HT-29 (cell line): ENCODE data around the gene RBM48. TPM values are rescaled to one million over a fixed set of nuclear protein-coding genes. Genes with fewer than 3 reads are reported as not detected.
"Not testable (repeated sequence)": the region's sequence is repeated elsewhere in the genome, so short reads cannot be mapped to it uniquely, and the experiment has no call there.

ENCODE experiments used
- DNase-seq: peaks from one replicate; pipeline ENCODE4 v3.0.0-alpha.2; 2015; ENCODE audit warnings: low spot score
- total RNA-seq: library from RNA; depleted of rRNA; stranded (reverse); fragments of >200 nt; shearing (Covaris generic); gene quantifications from 2 replicates; pipeline ENCODE4 v1.2.3, GENCODE V29; 2014; rRNA removed

Gene RBM48
- total RNA-seq, 1 experiment from 2014 or later = 7.3 TPM

DNA sequence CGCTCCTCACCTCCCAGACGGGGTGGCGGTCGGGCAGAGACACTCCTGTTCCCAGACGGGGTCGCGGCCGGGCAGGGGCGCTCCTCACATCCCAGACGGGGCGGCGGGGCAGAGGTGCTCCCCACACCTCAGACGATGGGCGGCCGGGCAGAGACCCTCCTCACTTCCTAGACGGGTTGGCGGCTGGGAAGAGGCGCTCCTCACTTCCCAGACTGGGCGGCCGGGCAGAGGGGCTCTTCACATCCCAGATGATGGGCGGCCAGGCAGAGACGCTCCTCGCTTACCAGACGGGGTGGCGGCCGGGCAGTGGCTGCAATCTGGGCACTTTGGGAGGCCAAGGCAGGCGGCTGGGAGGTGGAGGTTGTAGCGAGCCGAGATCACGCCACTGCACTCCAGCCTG is 16.5 kb downstream of the RBM48 start:
- DNase-seq = not testable (repeated sequence)

DNA sequence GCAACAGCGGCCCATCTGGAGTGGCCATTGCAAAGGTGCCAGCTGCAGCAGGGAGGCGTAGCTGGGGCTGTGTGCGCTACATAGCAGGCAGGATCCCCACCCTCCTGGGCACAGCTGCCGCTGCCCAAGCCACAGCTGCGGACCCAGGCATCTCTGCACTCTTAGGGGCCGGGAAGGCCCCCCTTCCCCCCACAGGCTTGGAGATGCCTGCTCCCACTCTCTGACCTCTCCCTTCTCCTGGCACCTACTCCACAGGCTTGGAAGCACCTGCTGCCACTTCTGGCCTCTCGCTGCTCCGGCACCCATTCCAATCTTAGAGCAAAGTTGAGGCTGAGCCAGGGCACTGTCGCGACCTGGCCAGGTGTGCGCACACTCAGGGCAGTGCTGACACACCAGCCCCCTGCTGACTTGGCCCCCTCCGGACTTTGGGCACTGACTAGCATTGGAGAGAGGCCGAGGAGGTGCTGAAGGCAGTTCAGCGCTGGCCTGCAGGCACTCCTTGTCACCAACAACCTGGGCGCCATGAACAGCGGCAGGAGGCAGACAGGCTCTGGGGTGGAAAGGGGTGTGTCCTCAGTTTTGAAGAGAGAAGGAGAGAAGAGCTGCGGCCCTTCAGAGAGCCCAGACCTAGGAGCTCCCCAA is 18.4 kb downstream of the RBM48 start:
- no peak for DNase-seq

GRCh38 chr7:92547579-92547978 is 19.0 kb downstream of the RBM48 start:
- DNase-seq = no peak

DNA sequence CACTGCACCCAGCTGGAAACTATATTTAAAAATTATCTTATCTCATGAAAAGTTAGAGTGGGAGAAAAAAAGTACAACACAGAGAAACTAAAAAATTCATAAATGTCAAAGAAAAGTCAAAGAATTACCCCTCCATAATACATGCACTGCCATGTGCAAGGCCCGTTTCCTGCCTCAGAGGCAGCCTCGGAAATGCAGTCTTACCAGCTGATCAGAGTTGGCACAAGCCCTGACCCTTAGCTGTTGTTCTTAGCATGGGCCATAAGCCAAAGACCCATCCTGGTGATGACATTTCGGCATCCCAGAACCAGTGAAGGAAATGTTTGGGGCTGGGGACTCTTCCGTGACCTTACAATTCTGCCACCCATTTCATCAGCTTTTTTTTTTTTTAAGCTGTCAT is 21.6 kb downstream of the RBM48 start:
- no peak for DNase-seq

GRCh38 chr7:92557249-92557648 is 28.7 kb downstream of the RBM48 start:
- no peak for DNase-seq

GRCh38 chr7:92557808-92558362 is 29.3 kb downstream of the RBM48 start:
- DNase-seq = no peak

DNA sequence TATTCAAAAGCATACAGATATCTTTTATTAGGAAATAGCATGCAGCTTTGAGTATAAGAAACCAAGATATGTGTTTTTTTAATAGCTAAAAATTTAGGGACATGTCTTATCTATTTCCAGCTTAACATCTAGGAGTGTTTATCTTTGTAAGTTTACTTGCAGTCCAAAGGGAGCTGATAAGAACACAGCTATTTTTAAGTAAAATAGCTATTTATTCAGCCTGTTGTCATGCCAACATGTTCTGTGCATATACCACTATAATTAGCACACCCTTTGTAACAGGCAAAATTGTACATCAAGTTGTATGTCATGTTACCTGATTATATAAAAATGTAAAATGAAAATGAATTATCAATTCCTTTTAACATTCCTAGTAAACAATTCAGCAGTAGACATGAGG is 32.0 kb downstream of the RBM48 start:
- DNase-seq = no peak

DNA sequence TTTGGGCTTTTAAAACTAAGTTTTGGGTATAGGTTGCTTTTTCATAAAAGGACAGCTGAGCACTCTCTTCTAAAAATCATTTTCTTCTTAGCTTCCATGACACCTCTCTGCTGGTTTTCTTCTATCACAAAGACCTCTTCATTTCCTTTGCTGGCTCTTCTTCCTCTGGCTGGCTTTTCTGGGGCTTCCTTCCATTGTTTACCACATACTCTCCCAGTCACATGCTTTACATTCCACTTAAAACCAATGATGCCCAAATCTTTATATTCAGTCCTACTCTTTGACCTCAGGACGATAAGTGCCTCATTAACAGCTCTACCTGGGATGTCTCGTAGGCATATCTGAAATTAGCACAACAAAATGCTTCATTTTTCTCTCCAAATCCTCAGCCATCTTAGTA is 34.8 kb downstream of the RBM48 start:
- no peak for DNase-seq

DNA sequence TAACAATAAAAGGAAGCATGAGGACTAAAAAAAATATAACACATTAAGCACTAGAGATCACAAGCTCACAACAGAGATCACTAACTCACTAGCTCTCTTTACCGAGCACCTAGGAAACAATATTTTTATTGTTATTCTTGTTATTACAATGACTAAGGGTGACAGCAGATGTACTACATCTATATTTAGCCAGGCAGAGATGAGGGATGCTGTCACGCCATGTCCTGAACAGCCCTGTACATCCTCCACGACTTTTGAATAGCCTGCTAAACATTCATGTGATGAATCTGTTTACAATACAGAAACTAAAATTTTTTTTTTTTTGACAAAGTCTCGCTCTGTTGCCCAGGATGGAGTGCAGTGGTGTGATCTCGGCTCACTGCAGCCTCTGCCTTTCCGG is 38.9 kb downstream of the RBM48 start:
- DNase-seq = no peak

- DNase-seq = no peak
Measured at GRCh38 chr7:92569137-92569536, 40.5 kb downstream of the RBM48 start.

DNA sequence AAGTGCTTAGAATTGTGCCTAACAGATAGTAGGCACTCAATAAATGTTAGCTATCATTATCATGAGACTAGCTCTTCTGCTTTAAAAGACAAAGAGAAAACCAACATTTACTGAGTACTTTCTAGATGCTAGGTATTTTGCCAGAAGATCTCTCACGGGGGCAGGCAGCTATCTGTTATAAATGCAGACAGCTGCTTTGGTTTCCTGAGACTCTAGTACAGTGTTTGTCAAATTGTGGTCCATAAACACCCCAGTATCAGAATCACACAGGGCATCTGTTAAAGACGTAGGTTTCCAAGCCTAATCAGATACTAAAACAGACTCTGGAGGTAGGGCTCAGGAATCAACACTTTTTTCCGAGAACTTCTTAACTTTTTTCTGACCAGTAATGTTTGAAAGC is 47.7 kb downstream of the RBM48 start:
- DNase-seq = no peak

GRCh38 chr7:92582948-92583347 is 54.4 kb downstream of the RBM48 start:
- DNase-seq = no peak

DNA sequence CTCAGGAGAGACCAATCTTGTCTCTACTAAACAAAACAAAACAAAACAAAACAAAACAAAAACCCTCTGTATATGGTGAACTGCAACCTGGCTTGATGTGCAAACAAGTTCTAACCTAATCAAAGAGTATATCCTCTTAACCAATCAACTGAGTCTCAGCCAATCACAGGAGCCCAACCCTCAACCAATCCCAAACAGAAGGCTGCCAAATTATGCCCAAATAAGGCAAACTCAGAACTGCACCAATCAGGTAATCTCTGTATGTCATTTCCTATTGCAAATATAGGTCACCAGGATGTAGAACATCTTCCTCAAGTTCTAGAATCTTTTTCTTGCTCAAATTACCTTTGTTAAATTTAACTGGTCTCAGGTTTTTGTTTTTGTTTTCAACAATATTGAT is 56.4 kb downstream of the RBM48 start:
- peak; percentile 32 for DNase-seq

GRCh38 chr7:92586403-92586802 is 57.8 kb downstream of the RBM48 start:
- DNase-seq = no peak

DNA sequence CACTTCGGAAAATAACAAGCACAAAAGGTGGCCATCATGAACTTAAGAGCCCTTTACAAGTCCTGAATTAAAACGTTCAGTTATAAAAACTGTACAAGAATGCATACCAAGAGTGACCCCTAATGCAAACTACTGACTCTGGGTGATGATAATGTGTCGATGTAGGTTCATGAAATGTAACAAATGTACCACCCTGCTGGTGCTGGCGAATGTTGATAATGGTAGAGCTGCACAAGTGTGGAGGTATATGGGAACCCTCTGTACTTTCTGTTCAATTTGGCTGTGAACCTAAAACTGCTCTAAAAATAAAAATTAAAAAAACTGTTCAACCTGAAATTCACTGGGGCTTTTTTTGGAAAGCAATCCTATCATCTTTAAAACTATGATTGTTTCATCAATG is 58.2 kb downstream of the RBM48 start:
- no peak for DNase-seq

Other genes starting within 250 kb of the RBM48 start
- 24.8 and 29.9 TPM in 2 replicates for gene GATAD1, start 81.3 kb upstream of the RBM48 start, total RNA-seq
- gene ERVW-1, start 50.8 kb upstream of the RBM48 start, total RNA-seq = not detected in 2 replicates
- 8.2 and 8.9 TPM in 2 replicates for gene PEX1, start 275 bp upstream of the RBM48 start, total RNA-seq
- 10.0 and 13.6 TPM in 2 replicates for gene FAM133B, start 61.6 kb downstream of the RBM48 start, total RNA-seq